GM19468 (cell line): Measurements from ENCODE around the gene AGPAT3.

Source experiments
- ATAC-seq: cut with Tn5 transposase; IDR thresholded peaks from one replicate; pipeline ENCODE4 v1.9.1; 2021; ENCODE audit warnings: mild to moderate bottlenecking, moderate library complexity, moderate number of reproducible peaks; ENCODE audit not compliant: unreplicated experiment; ENCODE audit errors: extremely low read depth

Gene AGPAT3

DNA sequence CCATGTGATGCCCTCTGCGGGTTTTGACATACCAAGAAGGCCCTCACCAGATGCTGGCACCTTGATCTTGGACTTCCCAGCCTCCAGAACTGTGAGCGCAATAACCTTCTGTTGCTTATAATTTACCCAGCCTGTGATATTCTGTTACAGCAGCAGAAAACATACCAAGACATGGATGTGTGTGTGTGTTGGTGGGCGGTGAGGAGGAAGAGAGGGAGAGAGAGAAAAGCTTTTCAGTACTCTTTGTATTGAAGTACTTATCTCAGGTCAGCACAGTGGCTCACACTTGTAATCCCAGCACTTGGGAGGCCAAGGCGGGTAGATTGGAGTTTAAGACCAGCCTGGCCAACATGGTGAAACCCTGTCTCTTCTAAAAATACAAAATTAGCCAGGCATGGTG is 170.2 kb downstream of the AGPAT3 start:
- ATAC-seq, result no peak
